A172 (cell line): ENCODE results near the gene PRPF40B. TPM values are rescaled to one million over a fixed set of nuclear protein-coding genes. Genes with fewer than 3 reads are reported as not detected.
A peak's percentile ranks its signal among the peaks of the same experiment; 100 is the strongest.
"Not testable (repeated sequence)": the region's sequence is repeated elsewhere in the genome, so short reads cannot be mapped to it uniquely, and the experiment has no call there.

ENCODE experiments used
- DNase-seq: peaks from one replicate; pipeline ENCODE4 v3.0.0-alpha.2; 2015; ENCODE audit warnings: low spot score
- total RNA-seq: library from RNA; depleted of rRNA; stranded (reverse); fragments of >200 nt; shearing (Covaris generic); gene quantifications from 2 replicates; pipeline ENCODE4 v1.2.3, GENCODE V29; 2014

Gene PRPF40B
- total RNA-seq, 1 experiment from 2014 or later = 9.1 TPM

- no peak for DNase-seq
These were observed 14.1 kb upstream of the PRPF40B start for GRCh38 chr12:49609059-49609874.

GRCh38 chr12:49609875-49610154 is 13.5 kb upstream of the PRPF40B start:
- DNase-seq = no peak

GRCh38 chr12:49610785-49611184 is 12.6 kb upstream of the PRPF40B start:
- not testable (repeated sequence) for DNase-seq

GRCh38 chr12:49612210-49612609 is 11.2 kb upstream of the PRPF40B start:
- DNase-seq = no peak

GRCh38 chr12:49615725-49616124 is 7.6 kb upstream of the PRPF40B start:
- peak; percentile 57 for DNase-seq

- DNase-seq = no peak
These were observed 6.7 kb upstream of the PRPF40B start for GRCh38 chr12:49616533-49617219.

GRCh38 chr12:49618576-49618975 is 4.8 kb upstream of the PRPF40B start:
- DNase-seq = no peak

- DNase-seq = no peak
These were observed 4.1 kb upstream of the PRPF40B start for GRCh38 chr12:49619286-49619685.

GRCh38 chr12:49621651-49622500 is 1.5 kb upstream of the PRPF40B start:
- no peak for DNase-seq

- no peak for DNase-seq
These were observed 740 bp upstream of the PRPF40B start for GRCh38 chr12:49622501-49623141.

GRCh38 chr12:49624921-49625577 is 1.7 kb downstream of the PRPF40B start:
- peak; percentile 82 for DNase-seq

- DNase-seq = no peak
These were observed 2.9 kb downstream of the PRPF40B start for GRCh38 chr12:49626169-49626835.

- no peak for DNase-seq
These were observed 3.5 kb downstream of the PRPF40B start for GRCh38 chr12:49626836-49627235.

GRCh38 chr12:49627752-49628360 is 4.5 kb downstream of the PRPF40B start:
- DNase-seq = peak; percentile 80

GRCh38 chr12:49631336-49631907 is 8.1 kb downstream of the PRPF40B start:
- DNase-seq = no peak

GRCh38 chr12:49632401-49632800 is 9.0 kb downstream of the PRPF40B start:
- no peak for DNase-seq

GRCh38 chr12:49632986-49633702 is 9.8 kb downstream of the PRPF40B start:
- DNase-seq = no peak

GRCh38 chr12:49633703-49634345 is 10.5 kb downstream of the PRPF40B start:
- no peak for DNase-seq

GRCh38 chr12:49635036-49635435 is 11.7 kb downstream of the PRPF40B start:
- no peak for DNase-seq
